ENCODE data around the gene PSMG2. TPM values are rescaled to one million over a fixed set of nuclear protein-coding genes. Genes with fewer than 3 reads are reported as not detected.

PSMG2 gene
- total and polyA plus RNA-seq, 9 donors: 51.9 to 114 (median 66.8) TPM

GRCh38 chr18:12741351-12741750 lies 38.5 kb downstream of the PSMG2 start:
- 83 to 87% (median 86%) methylated on average over 6 of the region's 6 CpGs for WGBS, 3 donors
- no peaks in the 10 kb centered on the region for H3K4me1 ChIP-seq (ENCODE audit: insufficient read depth)
- no peaks in the 10 kb centered on the region for H3K9me3 ChIP-seq
- intact Hi-C loops (cut with DNase I): loop anchor here in 2 of 4 donors (5.0 kb wide), 2 partner anchors 186 to 191 kb away; no protein-coding TSS in a partner anchor
- DNase-seq: no peak
- H3K4me3 ChIP-seq: no peak overlapping the region
- H3K27ac ChIP-seq: no peak overlapping the region
- no peaks in the 10 kb centered on the region for H3K27me3 ChIP-seq
- TF ChIP-seq CTCF (IDR thresholded peaks at IDR 0.05): no peak
- TF ChIP-seq EP300 (IDR thresholded peaks at IDR 0.05): no peak
- TF ChIP-seq POLR2A (IDR thresholded peaks at IDR 0.05): no peak
- H3K36me3 ChIP-seq: no peaks in the 10 kb centered on the region

GRCh38 chr18:12742453-12742852 lies 39.6 kb downstream of the PSMG2 start:
- H3K9me3 ChIP-seq: no peaks in the 10 kb centered on the region
- intact Hi-C loops (cut with DNase I): loop anchor here in 2 of 4 donors (5.0 kb wide), 2 partner anchors 185 to 190 kb away; no protein-coding TSS in a partner anchor
- 77 to 85% (median 81%) methylated on average over 5 of the region's 5 CpGs for WGBS, 3 donors

DNA sequence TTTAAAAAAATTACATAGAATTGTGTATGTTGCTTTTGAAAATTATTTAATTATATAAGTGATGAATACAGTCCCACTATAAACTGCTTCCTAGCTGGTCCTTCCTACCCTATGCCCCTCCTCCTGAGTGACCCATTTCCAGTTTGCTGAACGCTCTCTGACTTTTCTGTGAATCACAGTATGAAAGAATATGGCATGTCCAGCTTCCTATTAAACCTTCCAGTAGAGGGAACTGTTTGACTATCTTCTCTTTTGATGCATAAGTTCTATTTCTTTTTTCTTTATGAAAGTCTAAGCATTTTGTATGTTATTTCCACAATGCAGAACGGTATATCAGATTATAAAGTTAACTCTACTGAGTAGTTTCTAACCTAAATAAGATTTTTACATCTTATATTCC lies 41.3 kb downstream of the PSMG2 start:
- H3K9me3 ChIP-seq: no peaks in the 10 kb centered on the region
- H3K27me3 ChIP-seq: no peaks in the 10 kb centered on the region
- no peaks in the 10 kb centered on the region for H3K36me3 ChIP-seq
- TF ChIP-seq POLR2A (IDR thresholded peaks at IDR 0.05) (no peak), CTCF (IDR thresholded peaks at IDR 0.05) (peak in 2 of 3 donors; percentile 35 to 36)
- intact Hi-C loops (cut with DNase I): loop anchor here in 2 of 4 donors (5.0 kb wide), 2 partner anchors 183 to 188 kb away; no protein-coding TSS in a partner anchor
- H3K4me1 ChIP-seq (ENCODE audit: insufficient read depth): no peaks in the 10 kb centered on the region
- no peak overlapping the region for H3K27ac ChIP-seq
- no peak overlapping the region for H3K4me3 ChIP-seq
- DNase-seq: no peak
- 0 to 1% (median 1%) methylated on average over 2 of the region's 2 CpGs for WGBS, 3 donors

More at GRCh38 chr18:12742453-12742852, 39.6 kb downstream of the PSMG2 start:
- H3K4me3 ChIP-seq: no peak overlapping the region
- DNase-seq: no peak
- H3K27ac ChIP-seq: no peak overlapping the region
- H3K4me1 ChIP-seq (ENCODE audit: insufficient read depth): no peaks in the 10 kb centered on the region
- H3K36me3 ChIP-seq: no peaks in the 10 kb centered on the region
- no peaks in the 10 kb centered on the region for H3K27me3 ChIP-seq
- TF ChIP-seq POLR2A (IDR thresholded peaks at IDR 0.05) (no peak), CTCF (IDR thresholded peaks at IDR 0.05) (no peak), EP300 (IDR thresholded peaks at IDR 0.05) (no peak)

DNA sequence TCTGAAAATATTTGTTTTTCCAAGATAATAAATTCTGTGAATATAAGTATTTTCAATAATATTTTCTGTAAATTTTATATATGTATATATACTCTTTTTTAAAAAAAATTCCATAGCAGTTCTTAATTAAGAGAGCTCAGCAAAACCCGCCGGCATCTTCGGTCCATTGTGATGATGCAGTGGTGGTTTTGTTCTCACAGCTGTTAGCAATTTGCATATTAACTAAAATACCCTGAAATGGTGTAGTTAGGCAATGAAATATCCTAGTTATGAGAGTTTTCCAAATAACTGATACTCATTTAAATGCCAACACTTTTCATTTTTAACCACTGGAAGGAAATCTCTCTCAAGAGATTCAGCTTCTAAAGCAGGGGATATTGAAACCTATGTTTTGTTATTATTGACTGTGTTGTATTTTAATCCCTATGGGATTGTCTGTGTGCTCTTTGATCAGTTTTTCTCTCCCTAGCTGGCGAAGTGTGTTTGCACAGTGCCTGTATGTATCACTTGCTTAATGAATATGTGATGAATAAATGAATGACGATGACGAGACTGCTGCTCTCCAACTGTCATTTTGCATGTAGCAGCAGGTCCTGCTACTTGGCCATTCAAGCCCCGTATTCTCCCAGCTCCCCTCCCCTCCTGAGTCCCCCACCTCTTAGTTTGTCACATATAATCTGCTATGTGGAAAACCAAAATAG lies 42.4 kb downstream of the PSMG2 start:
- no peaks in the 10 kb centered on the region for H3K9me3 ChIP-seq
- DNase-seq: no peak
- WGBS, 3 donors: 90 to 92% (median 91%) methylated on average over 7 of the region's 7 CpGs
- intact Hi-C loops (cut with DNase I): no loop called here
- no peak overlapping the region for H3K27ac ChIP-seq
- H3K36me3 ChIP-seq: no peaks in the 10 kb centered on the region
- H3K27me3 ChIP-seq: no peaks in the 10 kb centered on the region
- no peak for TF ChIP-seq CTCF (IDR thresholded peaks at IDR 0.05)
- TF ChIP-seq EP300 (IDR thresholded peaks at IDR 0.05): no peak
- no peak for TF ChIP-seq POLR2A (IDR thresholded peaks at IDR 0.05)
- H3K4me1 ChIP-seq (ENCODE audit: insufficient read depth): no peaks in the 10 kb centered on the region
- no peak overlapping the region for H3K4me3 ChIP-seq

Data from ovary (tissue), 9 donors.